Cerebellar cortex (tissue), 1 donor: ENCODE results near the gene TMEM92.

Source experiments
- DNase-seq: peaks from one replicate; pipeline ENCODE4 v3.0.0-alpha.2; 2015; ENCODE audit warnings: low spot score

Gene TMEM92

GRCh38 chr17:50328363-50329325 lies 54.4 kb downstream of the TMEM92 start:
- no peak for DNase-seq

GRCh38 chr17:50329716-50330115 lies 55.5 kb downstream of the TMEM92 start:
- no peak for DNase-seq

- no peak for DNase-seq
These were observed 56.0 kb downstream of the TMEM92 start for GRCh38 chr17:50330151-50330775.
